HepG2 (cell line): ENCODE measurements around the gene CDK11A.
"Not testable (repeated sequence)": the region's sequence is repeated elsewhere in the genome, so short reads cannot be mapped to it uniquely, and the experiment has no call there.

Source experiments
- FOSL1 ChIP-seq: sonication (generic); formaldehyde crosslinking; IDR thresholded peaks from 2 replicates; pipeline ENCODE4 v1.9.0; 2021; ENCODE audit warnings: missing genetic modification reagents, borderline replicate concordance
- ZNF274 ChIP-seq: sonication (generic); formaldehyde crosslinking; IDR thresholded peaks from 2 replicates; pipeline ENCODE4 v1.5.1; 2020; ENCODE audit warnings: mild to moderate bottlenecking, missing genetic modification reagents
- TF ChIP-seq, protein P1 (sequence below): IDR thresholded peaks from 2 replicates; pipeline ENCODE4 v1.6.1; 2016; ENCODE audit warnings: low read depth, control low read depth

DNA sequence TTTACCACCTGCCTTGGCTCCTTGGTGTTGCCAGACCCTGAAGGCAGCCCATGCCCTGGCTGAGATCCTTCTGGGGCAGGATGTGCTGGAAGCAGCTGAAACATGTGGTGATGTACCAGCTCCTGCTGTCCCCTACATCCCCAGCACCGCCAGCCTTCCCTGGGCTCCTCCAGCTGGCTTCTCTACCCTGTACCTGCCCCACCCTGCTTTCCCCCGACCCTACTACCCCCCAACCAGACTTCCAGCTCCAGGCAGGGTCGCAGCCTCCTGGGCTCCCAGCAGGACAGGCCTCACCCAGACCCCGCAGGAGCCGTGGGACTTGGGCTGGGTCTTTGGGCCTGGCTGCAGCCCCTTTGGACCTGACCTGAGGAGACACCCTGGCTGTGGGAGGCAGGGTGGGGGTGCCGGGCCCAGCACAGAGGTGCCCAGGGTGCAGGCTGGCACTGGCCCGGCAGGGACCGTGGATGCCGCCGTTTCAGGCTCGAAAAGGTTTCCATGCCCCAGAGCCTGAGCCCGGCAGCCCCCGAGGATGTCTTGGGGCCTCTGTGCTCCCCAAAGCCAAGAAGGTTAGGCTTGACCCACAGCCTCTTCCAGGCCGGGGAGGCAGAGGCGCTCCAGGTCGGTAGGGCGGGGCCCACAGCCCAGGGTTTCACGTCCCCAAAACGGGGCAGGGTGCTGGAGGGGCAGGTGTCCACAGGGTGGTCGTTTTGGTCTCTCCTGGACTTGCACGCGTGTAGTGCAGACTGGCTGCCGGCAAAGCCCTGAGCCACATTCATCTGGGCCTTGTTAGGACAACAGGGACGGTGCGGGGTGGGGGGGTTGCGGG is 26.6 kb downstream of the CDK11A start:
- TF ChIP-seq FOSL1 (CRISPR knock-in tag); ZNF274: not testable (repeated sequence)
- TF ChIP-seq, protein P1, sequence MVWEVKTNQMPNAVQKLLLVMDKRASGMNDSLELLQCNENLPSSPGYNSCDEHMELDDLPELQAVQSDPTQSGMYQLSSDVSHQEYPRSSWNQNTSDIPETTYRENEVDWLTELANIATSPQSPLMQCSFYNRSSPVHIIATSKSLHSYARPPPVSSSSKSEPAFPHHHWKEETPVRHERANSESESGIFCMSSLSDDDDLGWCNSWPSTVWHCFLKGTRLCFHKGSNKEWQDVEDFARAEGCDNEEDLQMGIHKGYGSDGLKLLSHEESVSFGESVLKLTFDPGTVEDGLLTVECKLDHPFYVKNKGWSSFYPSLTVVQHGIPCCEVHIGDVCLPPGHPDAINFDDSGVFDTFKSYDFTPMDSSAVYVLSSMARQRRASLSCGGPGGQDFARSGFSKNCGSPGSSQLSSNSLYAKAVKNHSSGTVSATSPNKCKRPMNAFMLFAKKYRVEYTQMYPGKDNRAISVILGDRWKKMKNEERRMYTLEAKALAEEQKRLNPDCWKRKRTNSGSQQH (CRISPR knock-in tag): not testable (repeated sequence)
